GM19099 (cell line): ENCODE results near the gene GZMM.

Experiments used
- POLR2A ChIP-seq: IDR thresholded peaks from 3 replicates; pipeline ENCODE4 v1.6.1; 2011; ENCODE audit warnings: low read depth; ENCODE audit not compliant: insufficient read length; ENCODE audit errors: extremely low read depth

GZMM gene

DNA sequence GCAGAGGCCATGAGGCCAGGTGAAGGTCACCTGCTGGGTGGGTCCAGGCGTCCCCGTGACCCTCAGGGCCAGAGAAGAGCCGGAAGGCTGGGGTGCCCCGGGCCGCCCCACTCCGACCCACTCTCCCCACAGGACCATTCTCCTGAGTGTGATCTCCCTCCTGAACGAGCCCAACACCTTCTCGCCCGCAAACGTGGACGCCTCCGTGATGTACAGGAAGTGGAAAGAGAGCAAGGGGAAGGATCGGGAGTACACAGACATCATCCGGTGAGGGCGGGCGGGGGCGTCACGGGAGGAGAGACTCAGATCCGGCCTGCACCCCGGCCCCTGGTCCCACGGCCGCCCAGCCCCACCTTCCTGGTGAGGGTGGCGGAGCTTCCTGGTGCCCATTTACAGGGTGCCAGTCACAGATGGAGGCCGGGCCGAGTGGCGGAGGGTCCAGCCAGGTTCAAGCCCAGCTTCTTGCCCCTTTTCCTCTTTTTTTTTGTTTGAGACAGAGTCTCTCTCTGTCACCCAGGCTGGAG is 6.9 kb upstream of the GZMM start:
- no peak for TF ChIP-seq POLR2A

DNA sequence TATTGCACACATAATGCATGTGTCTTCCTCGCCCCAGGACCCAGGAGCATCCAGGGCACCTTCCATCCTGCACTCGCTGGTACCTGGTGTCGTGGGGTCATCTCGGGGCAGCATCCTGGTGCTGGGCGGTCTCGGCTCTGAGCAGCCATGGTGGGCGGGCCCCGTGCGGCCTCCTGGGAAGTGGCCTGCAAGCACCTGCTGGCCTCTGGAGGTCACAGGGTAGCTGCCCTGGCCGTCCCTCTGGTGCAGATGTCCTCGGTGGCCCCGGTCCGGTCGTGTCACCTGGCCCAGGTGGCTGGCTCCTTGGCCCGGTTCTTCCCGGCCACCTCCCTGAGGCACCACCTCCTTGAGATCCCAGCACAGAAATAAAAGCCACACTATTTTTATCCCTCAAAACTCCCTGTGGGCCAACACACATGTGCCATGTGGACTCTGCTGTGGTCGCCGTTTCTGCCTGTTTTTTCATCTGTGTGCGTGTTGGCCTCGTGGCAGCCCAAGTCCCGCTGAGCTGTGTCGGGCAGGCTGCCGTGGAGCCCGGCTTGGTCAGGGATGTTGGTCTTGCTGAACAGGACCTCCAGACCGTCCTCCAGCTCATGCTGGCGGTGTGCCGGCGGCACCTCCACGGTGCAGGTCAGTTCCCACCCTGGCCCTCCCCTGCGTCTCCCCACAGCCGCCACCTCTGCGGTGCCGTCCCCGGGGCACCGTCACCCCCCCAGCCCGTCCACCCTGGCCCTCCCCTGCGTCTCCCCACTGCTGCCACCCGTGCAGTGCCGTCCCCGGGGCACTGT is 5.0 kb upstream of the GZMM start:
- TF ChIP-seq POLR2A: no peak

DNA sequence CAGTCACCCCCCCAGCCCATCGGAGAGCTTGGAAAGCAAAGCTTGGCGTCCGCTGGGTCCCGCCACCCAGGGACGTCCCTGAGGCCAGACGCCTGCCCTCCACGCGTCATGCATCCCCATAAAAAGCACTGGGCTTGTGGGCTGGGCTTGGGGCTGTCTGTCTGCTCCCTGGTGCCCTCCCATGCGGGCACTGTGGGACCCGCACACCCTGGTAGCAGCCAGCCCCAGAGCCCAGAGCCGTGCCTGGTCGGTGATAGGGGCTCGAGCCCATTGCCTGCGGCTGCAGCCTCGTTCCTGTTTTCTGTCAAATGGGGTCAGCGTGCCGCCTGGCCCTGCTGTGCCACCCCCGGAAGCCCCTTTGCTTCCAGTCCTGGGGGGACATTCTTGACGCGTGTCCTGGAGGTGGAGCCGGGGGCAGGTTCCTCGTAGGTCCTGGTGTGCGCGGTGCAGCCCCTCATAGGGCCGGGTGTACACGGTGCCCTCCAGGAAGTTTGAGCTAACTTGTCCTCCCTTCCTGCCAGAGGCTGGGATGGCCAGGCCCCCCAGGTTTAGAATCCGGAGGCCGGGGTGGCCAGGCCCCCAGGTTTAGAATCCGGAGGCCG is 4.3 kb upstream of the GZMM start:
- TF ChIP-seq POLR2A: no peak

DNA sequence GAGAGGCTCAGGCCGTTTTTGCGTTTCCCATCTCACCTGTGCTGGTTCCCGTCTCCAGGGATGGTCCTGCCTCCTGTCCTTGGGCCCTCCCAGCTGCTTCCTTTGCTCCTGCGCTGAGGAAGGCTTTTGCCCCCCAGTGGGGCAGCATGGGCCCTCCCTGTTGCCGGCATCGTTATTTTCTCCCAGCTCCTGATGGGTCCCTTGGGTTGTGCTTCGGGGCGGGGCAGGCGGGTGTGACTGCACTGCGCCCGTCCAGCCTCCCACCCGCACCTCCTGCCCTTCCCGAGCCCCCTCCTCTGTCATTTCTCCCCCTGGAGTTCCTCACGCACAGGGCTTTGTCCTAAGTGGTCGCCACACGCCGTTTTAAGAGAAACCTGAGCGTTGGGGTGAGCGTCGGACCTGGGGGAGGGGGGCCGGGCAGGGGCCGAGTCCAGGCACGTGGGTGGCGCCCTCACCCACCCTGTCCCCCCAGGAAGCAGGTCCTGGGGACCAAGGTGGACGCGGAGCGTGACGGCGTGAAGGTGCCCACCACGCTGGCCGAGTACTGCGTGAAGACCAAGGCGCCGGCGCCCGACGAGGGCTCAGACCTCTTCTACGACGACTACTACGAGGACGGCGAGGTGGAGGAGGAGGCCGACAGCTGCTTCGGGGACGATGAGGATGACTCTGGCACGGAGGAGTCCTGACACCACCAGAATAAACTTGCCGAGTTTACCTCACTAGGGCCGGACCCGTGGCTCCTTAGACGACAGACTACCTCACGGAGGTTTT is 2.8 kb upstream of the GZMM start:
- no peak for TF ChIP-seq POLR2A

DNA sequence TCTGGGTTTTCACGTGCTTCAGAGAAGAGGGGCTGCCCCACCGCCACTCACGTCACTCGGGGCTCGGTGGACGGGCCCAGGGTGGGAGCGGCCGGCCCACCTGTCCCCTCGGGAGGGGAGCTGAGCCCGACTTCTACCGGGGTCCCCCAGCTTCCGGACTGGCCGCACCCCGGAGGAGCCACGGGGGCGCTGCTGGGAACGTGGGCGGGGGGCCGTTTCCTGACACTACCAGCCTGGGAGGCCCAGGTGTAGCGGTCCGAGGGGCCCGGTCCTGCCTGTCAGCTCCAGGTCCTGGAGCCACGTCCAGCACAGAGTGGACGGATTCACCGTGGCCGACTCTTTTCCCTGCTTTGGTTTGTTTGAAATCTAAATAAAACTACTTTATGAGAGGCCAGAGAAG is 2.2 kb upstream of the GZMM start:
- TF ChIP-seq POLR2A: no peak

DNA sequence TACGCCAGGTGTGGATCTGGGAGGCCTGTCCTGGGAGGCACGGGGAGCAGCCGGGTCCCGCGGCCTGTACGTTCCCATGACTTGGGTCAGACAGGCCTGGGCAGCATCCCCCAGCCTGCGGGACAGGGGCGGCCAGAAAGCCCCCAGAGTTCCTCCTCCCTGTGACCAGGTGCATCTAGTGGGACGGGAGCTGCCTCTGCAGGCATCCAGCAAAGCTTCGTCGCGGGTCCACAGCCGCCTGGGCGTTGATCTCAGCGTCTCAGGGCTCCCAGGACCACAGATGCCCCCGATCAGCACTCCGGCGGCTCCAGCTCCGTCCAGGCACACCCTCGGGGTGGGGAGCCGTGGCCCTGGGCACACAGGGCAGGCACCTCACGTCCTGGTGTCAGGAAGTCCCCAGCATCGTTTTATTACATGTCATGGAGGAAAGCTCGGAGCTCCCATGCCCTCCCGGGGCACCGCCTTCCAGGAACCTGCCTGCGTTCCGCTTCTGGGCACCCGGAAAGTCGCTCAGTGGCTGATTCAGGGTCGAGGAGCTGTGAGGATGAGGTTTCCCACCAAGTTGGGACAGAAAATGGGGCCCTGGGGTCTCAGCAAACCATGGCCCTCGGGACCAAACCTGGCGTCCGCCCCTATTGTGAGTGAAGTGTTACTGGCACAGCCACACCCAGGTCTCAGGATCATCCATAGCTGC is 1.5 kb upstream of the GZMM start:
- no peak for TF ChIP-seq POLR2A

DNA sequence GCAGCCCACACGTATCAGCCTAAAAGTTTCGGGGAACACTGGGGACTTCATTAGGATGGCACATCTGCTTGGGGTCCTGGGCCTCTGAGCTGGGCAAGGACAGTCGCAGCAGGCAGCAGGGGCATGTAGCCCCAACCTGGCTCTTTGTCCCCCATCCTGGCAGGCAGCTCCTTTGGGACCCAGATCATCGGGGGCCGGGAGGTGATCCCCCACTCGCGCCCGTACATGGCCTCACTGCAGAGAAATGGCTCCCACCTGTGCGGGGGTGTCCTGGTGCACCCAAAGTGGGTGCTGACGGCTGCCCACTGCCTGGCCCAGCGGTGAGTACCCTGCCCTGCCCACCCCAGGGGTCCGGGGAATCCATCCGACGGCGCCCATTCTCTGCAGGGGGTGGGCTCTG is 3.3 kb downstream of the GZMM start:
- no peak for TF ChIP-seq POLR2A

DNA sequence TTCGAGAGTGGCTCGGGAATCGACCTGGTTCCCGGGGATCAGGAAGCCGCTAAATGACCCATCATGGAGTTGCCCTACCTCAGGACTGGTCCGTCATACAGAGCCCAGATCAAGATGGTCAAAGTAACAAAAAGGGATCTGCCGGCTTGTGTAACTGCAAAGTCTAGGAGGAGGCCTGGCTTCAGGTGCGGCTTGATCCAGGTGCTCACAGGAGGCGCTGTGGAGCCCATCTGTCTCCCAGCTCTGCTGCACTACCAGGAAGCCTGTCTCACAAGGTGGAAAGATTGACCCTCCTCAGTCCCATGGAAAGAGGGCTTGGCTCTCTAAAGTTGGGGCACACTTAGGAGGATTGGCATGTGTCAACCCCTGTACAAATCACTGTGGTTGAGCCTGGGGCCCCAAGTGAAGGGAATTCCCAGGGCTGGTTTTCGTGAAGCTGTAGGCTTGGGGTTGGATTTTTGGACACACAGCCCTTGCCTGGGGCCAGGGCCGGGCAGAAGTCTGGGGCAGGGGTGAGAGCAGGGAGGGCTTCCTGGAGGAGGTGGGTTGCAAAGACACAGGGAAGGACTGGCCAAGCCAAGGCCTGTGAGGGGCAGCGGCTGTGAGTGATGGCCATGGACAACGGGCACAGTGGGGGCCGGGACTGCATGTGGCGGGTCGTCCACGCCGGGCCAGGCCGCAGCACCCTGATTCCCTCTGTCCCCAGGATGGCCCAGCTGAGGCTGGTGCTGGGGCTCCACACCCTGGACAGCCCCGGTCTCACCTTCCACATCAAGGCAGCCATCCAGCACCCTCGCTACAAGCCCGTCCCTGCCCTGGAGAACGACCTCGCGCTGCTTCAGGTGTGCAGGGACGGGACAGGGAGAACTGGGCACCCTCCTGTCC is 4.2 kb downstream of the GZMM start:
- TF ChIP-seq POLR2A: no peak

DNA sequence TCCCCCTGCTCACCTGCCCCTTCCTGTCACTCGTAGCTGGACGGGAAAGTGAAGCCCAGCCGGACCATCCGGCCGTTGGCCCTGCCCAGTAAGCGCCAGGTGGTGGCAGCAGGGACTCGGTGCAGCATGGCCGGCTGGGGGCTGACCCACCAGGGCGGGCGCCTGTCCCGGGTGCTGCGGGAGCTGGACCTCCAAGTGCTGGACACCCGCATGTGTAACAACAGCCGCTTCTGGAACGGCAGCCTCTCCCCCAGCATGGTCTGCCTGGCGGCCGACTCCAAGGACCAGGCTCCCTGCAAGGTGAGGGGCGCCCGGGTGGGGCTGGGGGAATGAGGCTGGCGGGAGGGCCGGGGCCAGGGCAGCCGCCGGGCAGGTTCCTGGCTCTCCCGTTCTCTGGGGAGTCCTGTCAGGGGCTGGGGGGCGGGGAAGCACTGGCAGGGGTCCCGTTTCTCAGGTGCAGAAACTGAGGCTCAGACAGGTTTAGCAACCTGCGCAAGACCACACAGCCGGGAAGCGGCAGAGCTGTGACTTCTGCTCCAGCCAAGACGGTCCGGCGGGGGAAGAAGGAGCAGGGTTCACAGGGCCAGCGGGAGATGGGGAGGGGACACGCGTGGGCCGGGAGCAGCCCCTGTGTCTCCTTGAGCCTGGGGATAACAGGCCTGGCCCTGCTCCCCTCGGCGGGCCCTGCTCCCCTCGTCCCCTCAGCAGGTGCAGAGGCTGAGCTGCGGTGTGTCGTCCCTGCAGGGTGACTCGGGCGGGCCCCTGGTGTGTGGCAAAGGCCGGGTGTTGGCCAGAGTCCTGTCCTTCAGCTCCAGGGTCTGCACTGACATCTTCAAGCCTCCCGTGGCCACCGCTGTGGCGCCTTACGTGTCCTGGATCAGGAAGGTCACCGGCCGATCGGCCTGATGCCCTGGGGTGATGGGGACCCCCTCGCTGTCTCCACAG is 5.3 kb downstream of the GZMM start:
- no peak for TF ChIP-seq POLR2A

DNA sequence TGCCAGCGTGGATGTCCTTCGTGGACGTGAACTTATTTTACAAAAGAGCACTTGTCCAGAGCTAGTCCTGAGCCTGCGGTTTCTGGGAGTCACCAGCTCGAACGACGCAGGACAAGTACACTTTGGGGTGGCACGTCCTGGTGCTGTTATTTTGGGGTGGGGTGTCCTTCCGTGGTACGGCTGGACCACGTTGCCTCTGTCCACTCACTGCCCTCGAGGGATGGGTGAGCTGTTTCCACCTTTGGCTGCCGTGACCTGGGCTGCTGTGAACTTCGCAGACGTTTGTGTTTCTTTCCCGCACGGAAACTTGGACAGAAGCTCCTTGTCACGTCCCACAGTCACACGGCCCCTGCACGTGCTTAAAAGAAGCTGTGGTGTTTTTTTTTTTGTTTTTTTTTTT is 11.0 kb downstream of the GZMM start:
- TF ChIP-seq POLR2A: no peak

DNA sequence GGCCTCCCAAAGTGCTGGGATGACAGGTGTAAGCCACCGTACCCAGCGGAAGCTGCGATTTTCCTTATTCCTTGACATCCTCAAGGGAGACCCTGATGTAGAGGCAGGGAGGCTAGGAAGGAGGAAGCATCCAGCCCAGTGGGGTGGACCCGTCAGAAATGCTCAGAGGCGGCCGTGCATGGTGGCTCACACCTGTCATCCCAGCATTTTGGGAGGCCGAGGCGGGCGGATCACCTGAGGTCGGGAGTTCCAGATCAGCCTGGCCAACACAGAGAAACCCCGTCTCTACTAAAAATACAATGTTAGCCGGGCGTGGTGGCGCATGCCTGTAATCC is 11.6 kb downstream of the GZMM start:
- TF ChIP-seq POLR2A: no peak

DNA sequence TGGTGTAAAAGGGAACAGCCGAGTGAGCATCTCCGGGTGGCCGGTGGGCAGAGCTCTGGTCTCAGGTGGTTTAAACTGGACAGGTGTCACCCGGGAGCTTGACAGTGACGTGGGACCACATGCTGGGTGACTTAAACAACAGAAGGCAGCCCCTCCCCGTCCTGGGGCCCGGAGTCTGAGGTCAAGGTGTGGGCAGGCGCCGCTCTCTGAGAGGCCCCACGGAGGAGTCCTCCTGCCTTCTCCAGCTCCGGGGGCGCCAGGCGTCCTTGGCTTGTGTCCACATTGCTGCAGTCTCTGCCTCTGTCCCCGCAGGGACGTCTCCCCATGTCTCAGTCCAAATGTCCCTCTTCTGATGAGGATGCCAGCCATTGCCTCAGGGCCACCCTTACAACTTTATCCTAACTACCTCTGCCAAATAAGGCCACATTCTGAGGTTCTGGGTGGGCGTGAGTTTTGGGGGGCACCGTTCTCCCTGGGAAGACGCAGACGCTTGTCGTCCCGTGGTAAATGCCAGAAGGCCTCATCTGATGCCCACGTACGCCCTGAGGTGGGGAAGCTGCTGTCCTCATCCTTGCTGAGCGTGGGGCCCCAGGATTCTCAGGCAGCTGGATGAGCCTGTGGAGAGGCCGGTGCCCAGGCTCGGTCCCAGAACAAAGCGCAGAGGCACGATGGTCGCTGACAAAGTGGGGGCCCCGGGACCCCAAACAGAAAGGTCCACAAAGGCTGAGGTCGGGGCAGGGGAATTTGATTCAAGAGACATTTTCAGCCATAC is 12.9 kb downstream of the GZMM start:
- TF ChIP-seq POLR2A: no peak

DNA sequence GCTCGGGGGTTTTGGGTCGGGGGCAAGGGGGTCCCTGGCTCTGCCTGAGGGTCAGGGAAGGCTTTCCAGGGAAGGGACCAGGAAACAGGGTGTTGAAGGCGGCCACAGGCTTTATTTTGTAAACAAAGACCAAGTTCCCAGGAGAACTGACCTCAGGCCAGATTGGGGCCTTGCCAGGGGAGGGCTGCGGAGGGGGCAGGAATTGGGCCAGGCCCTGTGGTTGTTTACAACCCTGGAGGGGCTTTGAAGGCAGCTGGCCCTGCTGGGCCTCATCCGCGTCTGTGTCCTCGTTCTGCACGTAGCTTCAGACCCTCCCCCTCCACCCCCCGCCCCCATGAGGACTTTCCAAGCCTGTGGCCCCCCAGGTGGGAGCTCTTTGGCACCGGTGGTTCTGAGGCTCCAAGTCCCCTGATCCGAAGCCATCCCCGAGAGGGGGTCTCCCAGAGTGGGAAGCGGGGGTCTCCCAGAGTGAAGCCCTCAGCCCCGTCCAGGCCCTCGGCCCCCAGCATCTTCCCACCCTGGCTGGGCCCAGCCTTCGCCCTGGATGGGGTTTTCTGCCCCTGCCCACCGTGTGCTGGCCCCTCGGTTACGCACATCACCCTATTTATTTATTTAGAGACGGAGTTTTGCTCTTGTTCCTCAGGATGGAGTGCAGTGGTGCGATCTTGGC is 15.1 kb downstream of the GZMM start:
- no peak for TF ChIP-seq POLR2A

DNA sequence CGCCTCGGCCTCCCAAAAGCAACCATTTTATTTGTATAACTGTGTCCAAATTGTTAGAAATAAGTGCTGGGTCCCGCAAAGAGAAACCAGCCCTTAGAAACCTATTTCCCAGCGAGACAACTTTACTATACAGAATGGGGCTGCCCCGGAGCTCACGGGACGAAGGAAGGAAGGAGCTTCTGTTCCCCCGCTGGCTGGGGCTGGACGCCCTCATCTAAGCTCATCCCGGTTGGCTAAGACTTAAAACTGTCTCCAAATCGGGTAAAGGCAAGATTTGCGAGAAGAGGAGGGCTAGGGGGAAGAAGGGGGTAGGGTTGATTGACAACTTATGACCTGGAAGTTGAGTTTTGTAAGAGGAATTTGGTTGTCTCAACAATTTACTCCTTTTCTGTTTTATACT is 16.3 kb downstream of the GZMM start:
- no peak for TF ChIP-seq POLR2A
